Smooth muscle cell (in vitro differentiated cells): ENCODE results near the gene SPHK2. TPM values are rescaled to one million over a fixed set of nuclear protein-coding genes. Genes with fewer than 3 reads are reported as not detected.

Experiments
- DNase-seq: peaks from one replicate; lab custom pipeline; 2025; ENCODE audit not compliant: unreplicated experiment; lab: John Stamatoyannopoulos, UW
- H2AFZ ChIP-seq: fragments of 200-600 bp; sonication (generic); 2 replicates; pipeline ENCODE4 v1.6.0; 2016; ENCODE audit warnings: antibody characterized with exemption, low read depth, mild to moderate bottlenecking
- H3F3A ChIP-seq: fragments of 200-600 bp; sonication (generic); 2 replicates; pipeline ENCODE4 v1.6.0; 2017; ENCODE audit warnings: antibody characterized with exemption, low read depth
- H3K27ac ChIP-seq: fragments of 200-600 bp; sonication (generic); 2 replicates; pipeline ENCODE4 v1.5.1; 2016; ENCODE audit warnings: low read depth, mild to moderate bottlenecking
- H3K27me3 ChIP-seq: fragments of 200-600 bp; sonication (generic); 2 replicates; pipeline ENCODE4 v1.6.1; 2016; ENCODE audit warnings: low read depth, mild to moderate bottlenecking
- H3K36me3 ChIP-seq: fragments of 200-600 bp; sonication (generic); 2 replicates; pipeline ENCODE4 v1.5.1; 2016; ENCODE audit warnings: low read depth
- H3K4me1 ChIP-seq: fragments of 200-600 bp; sonication (generic); 2 replicates; pipeline ENCODE4 v1.5.1; 2016; ENCODE audit warnings: low read depth
- H3K4me2 ChIP-seq: fragments of 200-600 bp; sonication (generic); 2 replicates; pipeline ENCODE4 v1.6.0; 2016; ENCODE audit warnings: mild to moderate bottlenecking
- H3K4me3 ChIP-seq: fragments of 200-600 bp; sonication (generic); 2 replicates; pipeline ENCODE4 v1.5.1; 2016; ENCODE audit warnings: mild to moderate bottlenecking
- H3K79me2 ChIP-seq: fragments of 200-600 bp; sonication (generic); 2 replicates; pipeline ENCODE4 v1.6.0; 2016; ENCODE audit warnings: low read depth, mild to moderate bottlenecking
- H3K9ac ChIP-seq: fragments of 200-600 bp; sonication (generic); 2 replicates; pipeline ENCODE4 v1.6.0; 2016; ENCODE audit warnings: low read depth
- H3K9me3 ChIP-seq: fragments of 200-600 bp; sonication (generic); replicated peaks from 2 replicates; pipeline ENCODE4 v1.5.1; 2016; ENCODE audit warnings: low read depth
- H4K20me1 ChIP-seq: fragments of 200-600 bp; sonication (generic); 2 replicates; pipeline ENCODE4 v1.6.0; 2016; ENCODE audit warnings: low read depth
- WGBS: methylation state at CpG from one replicate; pipeline ENCODE4 v1.1.7; 2016; ENCODE audit warnings: low lambda C conversion rate; 5-methylcytosine and 5-hydroxymethylcytosine counted together
- polyA plus RNA-seq: library from polyadenylated mRNA; unstranded; fragments of >200 nt; fragmentation: Nextera tagmentation; extraction: Ambion mirVana; gene quantifications from 2 replicates; pipeline ENCODE4 v1.2.1, GENCODE V29; 2016
- total RNA-seq: library from RNA; depleted of rRNA; stranded (reverse); fragments of >200 nt; gene quantifications from 2 replicates; pipeline ENCODE4 v1.2.3, GENCODE V29; 2014
- TF ChIP-seq, protein P1 (sequence below): fragments of 200-600 bp; sonication (generic); IDR thresholded peaks from 2 replicates; pipeline ENCODE4 v1.5.1; 2017; ENCODE audit warnings: borderline replicate concordance, mild to moderate bottlenecking, antibody characterized with exemption; ENCODE audit not compliant: insufficient read depth, poor library complexity, severe bottlenecking

Gene SPHK2
- total and polyA plus RNA-seq, 2 experiments from 2014 or later, result 8.2 to 9.3 TPM

DNA sequence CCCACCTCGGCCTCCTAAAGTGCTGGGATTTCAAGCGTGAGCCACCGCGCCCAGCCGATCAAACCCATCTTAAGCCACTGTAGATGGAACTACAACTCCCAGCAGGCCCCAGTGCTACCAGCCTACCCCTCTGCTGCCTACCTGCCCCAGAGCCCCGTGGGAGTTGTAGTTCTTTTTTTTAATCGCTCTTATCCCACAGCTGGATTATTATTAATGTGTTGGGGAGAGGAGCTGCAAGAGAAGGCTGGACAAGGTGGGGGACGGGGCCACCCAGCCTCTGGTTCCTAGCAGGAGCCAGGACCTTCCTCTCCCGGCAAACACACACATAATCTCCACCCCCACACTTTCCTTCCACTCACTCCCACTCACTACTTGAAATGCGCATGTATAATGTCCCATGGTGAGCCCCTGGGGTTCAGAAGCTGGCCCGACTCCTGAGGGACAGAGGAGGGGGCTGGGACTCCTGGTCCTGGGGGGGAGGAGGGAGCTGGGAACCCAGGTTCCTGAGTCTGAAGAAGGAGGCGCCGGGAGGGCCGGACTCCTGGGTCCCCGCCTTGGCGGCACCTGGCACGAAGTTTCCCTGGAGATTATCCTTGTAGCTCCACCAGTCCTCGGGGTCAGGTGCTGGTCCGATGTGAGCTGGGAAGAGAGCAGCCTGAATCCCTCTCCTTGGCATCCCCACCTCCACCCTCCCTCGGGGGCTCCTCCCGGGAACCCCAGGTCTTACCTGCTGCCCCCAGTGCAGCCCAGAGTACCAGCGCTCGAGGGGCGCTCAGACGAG is 25.7 kb downstream of the SPHK2 start:
- H3F3A ChIP-seq, result no peaks in the 10 kb centered on the region
- H3K27ac ChIP-seq, result no peak overlapping the region
- H2AFZ ChIP-seq, result peak overlapping the region; percentile 96
- peaks cover 4% of the 10 kb centered on the region for H3K4me1 ChIP-seq
- peak overlapping the region; percentile 97 for H3K4me2 ChIP-seq
- no peaks in the 10 kb centered on the region for H4K20me1 ChIP-seq
- TF ChIP-seq, protein P1, sequence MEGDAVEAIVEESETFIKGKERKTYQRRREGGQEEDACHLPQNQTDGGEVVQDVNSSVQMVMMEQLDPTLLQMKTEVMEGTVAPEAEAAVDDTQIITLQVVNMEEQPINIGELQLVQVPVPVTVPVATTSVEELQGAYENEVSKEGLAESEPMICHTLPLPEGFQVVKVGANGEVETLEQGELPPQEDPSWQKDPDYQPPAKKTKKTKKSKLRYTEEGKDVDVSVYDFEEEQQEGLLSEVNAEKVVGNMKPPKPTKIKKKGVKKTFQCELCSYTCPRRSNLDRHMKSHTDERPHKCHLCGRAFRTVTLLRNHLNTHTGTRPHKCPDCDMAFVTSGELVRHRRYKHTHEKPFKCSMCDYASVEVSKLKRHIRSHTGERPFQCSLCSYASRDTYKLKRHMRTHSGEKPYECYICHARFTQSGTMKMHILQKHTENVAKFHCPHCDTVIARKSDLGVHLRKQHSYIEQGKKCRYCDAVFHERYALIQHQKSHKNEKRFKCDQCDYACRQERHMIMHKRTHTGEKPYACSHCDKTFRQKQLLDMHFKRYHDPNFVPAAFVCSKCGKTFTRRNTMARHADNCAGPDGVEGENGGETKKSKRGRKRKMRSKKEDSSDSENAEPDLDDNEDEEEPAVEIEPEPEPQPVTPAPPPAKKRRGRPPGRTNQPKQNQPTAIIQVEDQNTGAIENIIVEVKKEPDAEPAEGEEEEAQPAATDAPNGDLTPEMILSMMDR, result no peak
- H3K27me3 ChIP-seq, result no peaks in the 10 kb centered on the region
- peak overlapping the region; percentile 68 for H3K4me3 ChIP-seq
- no peaks in the 10 kb centered on the region for H3K79me2 ChIP-seq
- no peaks in the 10 kb centered on the region for H3K36me3 ChIP-seq
- H3K9me3 ChIP-seq, result no peaks in the 10 kb centered on the region
- 2% methylated on average over 21 of the region's 25 CpGs for WGBS
- no peak overlapping the region for H3K9ac ChIP-seq
- DNase-seq, result no peak

DNA sequence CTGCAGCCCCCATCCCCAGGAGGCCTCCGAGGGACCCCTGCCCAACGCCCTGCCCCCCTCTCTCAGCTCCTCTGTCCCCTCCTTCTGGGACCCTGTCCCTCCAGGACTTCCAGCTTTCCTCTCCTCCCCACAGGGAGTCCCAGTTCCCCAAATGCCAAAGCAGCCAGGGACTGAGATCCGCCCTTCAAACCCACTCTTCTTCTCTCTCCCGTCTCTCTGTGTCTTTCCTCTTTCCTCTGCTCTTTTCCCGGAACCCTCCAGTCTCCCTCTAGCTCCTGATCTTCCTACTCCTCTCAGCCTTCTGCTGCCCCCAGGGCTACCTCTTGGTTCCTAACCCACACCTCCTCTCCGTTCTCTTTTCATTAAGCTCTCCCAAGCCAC is 26.3 kb downstream of the SPHK2 start:
- H3K79me2 ChIP-seq, result no peaks in the 10 kb centered on the region
- no peaks in the 10 kb centered on the region for H3K36me3 ChIP-seq
- TF ChIP-seq, protein P1, result no peak
- no peaks in the 10 kb centered on the region for H4K20me1 ChIP-seq
- H3K9ac ChIP-seq, result no peak overlapping the region
- H3K4me1 ChIP-seq, result peaks cover 4% of the 10 kb centered on the region
- H3K27ac ChIP-seq, result no peak overlapping the region
- peak overlapping the region; percentile 96 for H2AFZ ChIP-seq
- no peaks in the 10 kb centered on the region for H3K9me3 ChIP-seq
- no peak for DNase-seq
- H3K4me2 ChIP-seq, result peak overlapping the region; percentile 97
- H3K27me3 ChIP-seq, result no peaks in the 10 kb centered on the region
- peak overlapping the region; percentile 68 for H3K4me3 ChIP-seq
- H3F3A ChIP-seq, result no peaks in the 10 kb centered on the region
- 0% methylated on average over 4 of the region's 6 CpGs for WGBS

DNA sequence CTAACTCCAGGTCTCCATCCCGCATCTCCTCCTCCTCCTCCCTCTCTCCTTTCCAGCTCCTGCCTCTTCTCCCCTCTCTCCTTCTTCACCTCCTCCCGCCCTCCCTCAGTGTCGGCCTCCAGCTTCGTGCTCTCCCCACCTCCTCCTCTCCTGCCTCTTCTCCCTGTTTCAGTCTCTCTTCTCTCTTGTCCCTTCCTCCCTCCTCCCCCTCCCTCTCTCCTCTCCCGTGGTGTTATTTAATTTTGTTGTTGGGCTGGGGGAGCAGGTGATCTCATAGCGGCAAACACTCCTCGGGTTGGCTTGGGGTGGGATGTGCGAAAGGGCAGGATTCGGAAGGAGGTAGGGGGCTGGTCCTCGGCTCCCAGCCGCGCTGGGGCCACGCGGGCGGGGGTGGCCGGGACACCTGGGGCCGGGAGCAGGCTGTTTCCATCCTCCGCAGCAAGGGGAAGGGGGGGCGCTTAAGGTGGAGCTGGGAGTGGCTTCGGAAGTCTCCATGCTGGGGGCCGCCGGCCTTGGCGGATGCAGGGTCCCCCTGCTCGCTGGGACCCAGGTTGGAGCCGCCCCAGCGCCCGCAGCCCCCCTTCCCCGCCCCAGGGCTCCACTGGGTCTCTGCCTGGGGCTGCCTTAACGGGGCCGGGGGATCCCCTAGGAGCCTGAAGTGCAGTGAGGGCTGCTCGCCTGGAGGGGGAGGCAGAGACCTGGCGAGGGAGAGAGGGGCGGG is 26.9 kb downstream of the SPHK2 start, which contains the start of gene CA11:
CA11 (minus strand) TSS at position 187 of the 721 bp plus-strand sequence. CDS start 555 bp downstream, outside the sequence.
- Histone ChIP-seq H2AFZ (peak within 1 kb of the TSS; percentile 96), H3K36me3 (no peaks in the 10 kb centered on the region), H3K27me3 (no peaks in the 10 kb centered on the region), H3K4me1 (peaks cover 4% of the 10 kb centered on the region), H3K27ac (no peak within 1 kb of the TSS), H3K9me3 (no peaks in the 10 kb centered on the region), H4K20me1 (no peaks in the 10 kb centered on the region), H3K79me2 (no peaks in the 10 kb centered on the region), H3F3A (no peaks in the 10 kb centered on the region), H3K4me2 (peak within 1 kb of the TSS; percentile 97), H3K4me3 (peak within 1 kb of the TSS; percentile 68), H3K9ac (peak within 1 kb of the TSS; percentile 55)
- WGBS, result 1% methylated on average over 15 of the region's 33 CpGs
- TF ChIP-seq, protein P1, result peak; percentile 82
- peak; percentile 60 for DNase-seq
